Neuronal stem cell (in vitro differentiated cells): Measurements from ENCODE around the gene TRAF4.
A peak's percentile ranks its signal among the peaks of the same experiment; 100 is the strongest.
"Not testable (repeated sequence)": the region's sequence is repeated elsewhere in the genome, so short reads cannot be mapped to it uniquely, and the experiment has no call there.

Experiments
- DNase-seq: peaks from one replicate; pipeline ENCODE4 v3.0.0-alpha.2; 2013; ENCODE audit warnings: low spot score
- H2AFZ ChIP-seq: one replicate; pipeline ENCODE4 v1.6.1; 2013; ENCODE audit warnings: mild to moderate bottlenecking, low read length, inconsistent platforms
- H2AK5ac ChIP-seq: 2 replicates; pipeline ENCODE4 v1.6.1; 2013; ENCODE audit warnings: low read depth, mild to moderate bottlenecking, inconsistent platforms, low read length, moderate library complexity, mixed read lengths
- H2BK120ac ChIP-seq: 2 replicates; pipeline ENCODE4 v1.6.1; 2013; ENCODE audit warnings: low read depth, mild to moderate bottlenecking, inconsistent platforms, low read length, moderate library complexity, mixed read lengths
- H2BK12ac ChIP-seq: one replicate; pipeline ENCODE4 v1.6.1; 2013; ENCODE audit warnings: low read length, inconsistent platforms
- H2BK15ac ChIP-seq: 2 replicates; pipeline ENCODE4 v1.6.1; 2013; ENCODE audit warnings: mild to moderate bottlenecking, low read length, inconsistent platforms, mixed read lengths
- H2BK5ac ChIP-seq: one replicate; pipeline ENCODE4 v1.6.1; 2013; ENCODE audit warnings: inconsistent platforms, mild to moderate bottlenecking, low read length, moderate library complexity
- H3K14ac ChIP-seq: one replicate; pipeline ENCODE4 v1.6.1; 2013; ENCODE audit warnings: low read length, inconsistent platforms
- H3K18ac ChIP-seq: 2 replicates; pipeline ENCODE4 v1.6.1; 2013; ENCODE audit warnings: low read length, inconsistent platforms
- H3K23ac ChIP-seq: 2 replicates; pipeline ENCODE4 v1.6.1; 2013; ENCODE audit warnings: low read depth, mild to moderate bottlenecking, mixed read lengths, low read length, inconsistent platforms; ENCODE audit not compliant: poor library complexity
- H3K27ac ChIP-seq: replicated peaks from 3 replicates; pipeline ENCODE4 v1.5.1; 2013; ENCODE audit warnings: low read length, inconsistent platforms
- H3K27me3 ChIP-seq, 3 experiments: 2 replicates each; pipeline ENCODE4 v1.6.1; 2013; ENCODE audit warnings: low read length in 3 of 3, mild to moderate bottlenecking in 2 of 3, inconsistent platforms in 1 of 3, low read depth in 1 of 3, mixed read lengths in 1 of 3, moderate library complexity in 1 of 3; ENCODE audit not compliant: control insufficient read depth in 3 of 3, insufficient read depth in 3 of 3
- H3K36me3 ChIP-seq, 2 donors: replicated peaks in 1 of 2; 2 replicates each; pipeline ENCODE4 v1.6.1; 2013; ENCODE audit warnings: low read length in 2 of 2; ENCODE audit not compliant: control insufficient read depth in 2 of 2, insufficient read depth in 2 of 2
- H3K4ac ChIP-seq: 2 replicates; pipeline ENCODE4 v1.6.1; 2013; ENCODE audit warnings: inconsistent platforms, mild to moderate bottlenecking, low read length, moderate library complexity
- H3K4me1 ChIP-seq, 2 donors: 1 replicate in 1 of 2; 2 replicates in 1 of 2; pipeline ENCODE4 v1.6.1; 2013; ENCODE audit warnings: low read length in 2 of 2, low read depth in 1 of 2; ENCODE audit not compliant: control insufficient read depth in 2 of 2, insufficient read depth in 1 of 2
- H3K4me2 ChIP-seq: one replicate; pipeline ENCODE4 v1.6.1; 2013; ENCODE audit warnings: mild to moderate bottlenecking, low read length, inconsistent platforms; ENCODE audit not compliant: insufficient read depth, poor library complexity, severe bottlenecking
- H3K4me3 ChIP-seq, 2 donors: 2 replicates each; pipeline ENCODE4 v1.5.1; 2013; ENCODE audit warnings: low read length in 2 of 2, mild to moderate bottlenecking in 2 of 2, inconsistent platforms in 1 of 2, moderate library complexity in 1 of 2
- H3K79me1 ChIP-seq: one replicate; pipeline ENCODE4 v1.6.1; 2013; ENCODE audit warnings: low read depth, mild to moderate bottlenecking, inconsistent platforms, low read length, moderate library complexity
- H3K9ac ChIP-seq: one replicate; pipeline ENCODE4 v1.6.1; 2013; ENCODE audit warnings: mild to moderate bottlenecking, low read depth, low read length, inconsistent platforms; ENCODE audit not compliant: poor library complexity
- H3K9me3 ChIP-seq, 2 donors: replicated peaks in 1 of 2; 2 replicates each; pipeline versions ENCODE3 to v1.6.1; 2013; ENCODE audit warnings: low read length in 2 of 2, mild to moderate bottlenecking in 2 of 2, inconsistent platforms in 1 of 2, low read depth in 1 of 2, mixed read lengths in 1 of 2, moderate library complexity in 1 of 2; ENCODE audit not compliant: control insufficient read depth in 2 of 2, insufficient read depth in 1 of 2
- H4K8ac ChIP-seq: one replicate; pipeline ENCODE4 v1.6.1; 2013; ENCODE audit warnings: low read depth, mild to moderate bottlenecking, inconsistent platforms, low read length, moderate library complexity
- H4K91ac ChIP-seq: one replicate; pipeline ENCODE4 v1.6.1; 2013; ENCODE audit warnings: low read length, low read depth, mild to moderate bottlenecking, inconsistent platforms; ENCODE audit not compliant: poor library complexity
- WGBS, 2 donors: extraction: QIAGEN DNeasy Blood & Tissue Kit; methylation state at CpG; one replicate each; pipeline ENCODE4 v1.1.7; 2013; ENCODE audit warnings: missing lambda C conversion rate in 2 of 2, mixed read lengths in 1 of 2; ENCODE audit not compliant: insufficient read length in 2 of 2, insufficient replicate concordance in 1 of 2; ENCODE audit errors: extremely low coverage in 2 of 2; 5-methylcytosine and 5-hydroxymethylcytosine counted together

TRAF4 gene

GRCh38 chr17:28783161-28783560 is 39.4 kb downstream of the TRAF4 start:
- H3K4me1 ChIP-seq, result no peaks in the 10 kb centered on the region
- no peak overlapping the region for H3K14ac ChIP-seq
- no peak overlapping the region for H4K91ac ChIP-seq

GRCh38 chr17:28788100-28788499 is 44.3 kb downstream of the TRAF4 start:
- no peak overlapping the region for H3K4me2 ChIP-seq
- H2BK12ac ChIP-seq, result no peak overlapping the region
- no peak for DNase-seq
- H3K4me3 ChIP-seq, result no peak overlapping the region
- no peak overlapping the region for H3K18ac ChIP-seq
- H3K27me3 ChIP-seq, result no peaks in the 10 kb centered on the region
- no peak overlapping the region for H4K8ac ChIP-seq
- H2AFZ ChIP-seq, result no peak overlapping the region
- H3K79me1 ChIP-seq, result no peaks in the 10 kb centered on the region
- no peak overlapping the region for H3K23ac ChIP-seq
- WGBS, 2 donors, result no CpG with 5 or more reads among the region's 4 CpGs
- H3K14ac ChIP-seq, result no peak overlapping the region
- H2BK5ac ChIP-seq, result no peak overlapping the region
- no peaks in the 10 kb centered on the region for H3K9me3 ChIP-seq
- no peak overlapping the region for H4K91ac ChIP-seq
- H2BK15ac ChIP-seq, result no peak overlapping the region
- no peaks in the 10 kb centered on the region for H3K4me1 ChIP-seq
- H2AK5ac ChIP-seq, result no peak overlapping the region
- no peak overlapping the region for H3K27ac ChIP-seq
- no peak overlapping the region for H2BK120ac ChIP-seq
- no peak overlapping the region for H3K9ac ChIP-seq
- H3K4ac ChIP-seq, result no peak overlapping the region
- peaks cover 0 to 14% of the 10 kb centered on the region in 2 donors for H3K36me3 ChIP-seq

More at GRCh38 chr17:28783161-28783560, 39.4 kb downstream of the TRAF4 start:
- Histone ChIP-seq H3K4me3 (no peak overlapping the region), H3K27ac (no peak overlapping the region), H3K23ac (no peak overlapping the region), H3K79me1 (no peaks in the 10 kb centered on the region), H2AFZ (no peak overlapping the region), H3K36me3 (peaks cover 0 to 25% of the 10 kb centered on the region in 2 donors), H3K9ac (no peak overlapping the region), H2AK5ac (no peak overlapping the region), H2BK5ac (no peak overlapping the region), H3K27me3 (no peaks in the 10 kb centered on the region), H3K4ac (no peak overlapping the region), H4K8ac (no peak overlapping the region), H3K18ac (no peak overlapping the region), H2BK120ac (no peak overlapping the region), H3K4me2 (no peak overlapping the region), H2BK15ac (no peak overlapping the region), H3K9me3 (no peaks in the 10 kb centered on the region), H2BK12ac (no peak overlapping the region)
- DNase-seq, result no peak
- whole genome bisulfite sequencing, 2 donors, result no CpG with 5 or more reads among the region's 3 CpGs

GRCh38 chr17:28792877-28793661 is 49.3 kb downstream of the TRAF4 start:
- Histone ChIP-seq H3K4ac (no peak overlapping the region), H3K4me1 (no peaks in the 10 kb centered on the region), H3K27ac (no peak overlapping the region), H3K4me2 (no peak overlapping the region), H3K23ac (no peak overlapping the region), H3K27me3 (no peaks in the 10 kb centered on the region), H2BK5ac (no peak overlapping the region), H3K9ac (no peak overlapping the region), H2BK120ac (no peak overlapping the region), H3K18ac (no peak overlapping the region), H2BK15ac (no peak overlapping the region), H3K36me3 (peaks cover 2 to 17% of the 10 kb centered on the region in 2 donors), H2AFZ (no peak overlapping the region), H4K91ac (no peak overlapping the region), H4K8ac (no peak overlapping the region), H2AK5ac (no peak overlapping the region), H3K79me1 (no peaks in the 10 kb centered on the region), H3K9me3 (no peaks in the 10 kb centered on the region), H3K4me3 (no peak overlapping the region), H3K14ac (no peak overlapping the region), H2BK12ac (no peak overlapping the region)
- WGBS, 2 donors, result no CpG with 5 or more reads among the region's 2 CpGs
- no peak for DNase-seq

GRCh38 chr17:28794846-28795441 is 51.1 kb downstream of the TRAF4 start:
- H3K4me1 ChIP-seq, H3K23ac ChIP-seq, H2AK5ac ChIP-seq, H3K4ac ChIP-seq, H3K4me3 ChIP-seq, H3K27ac ChIP-seq, H2BK5ac ChIP-seq, H3K14ac ChIP-seq, H2AFZ ChIP-seq, H3K9ac ChIP-seq, H3K27me3 ChIP-seq, H2BK15ac ChIP-seq, H2BK12ac ChIP-seq, H3K18ac ChIP-seq, H4K91ac ChIP-seq, H3K9me3 ChIP-seq, H2BK120ac ChIP-seq, DNase-seq, H3K4me2 ChIP-seq, H3K79me1 ChIP-seq: not testable (repeated sequence)
- Histone ChIP-seq H4K8ac (peak overlapping the region; percentile 43), H3K36me3 (peaks cover 2 to 14% of the 10 kb centered on the region in 2 donors)
- no CpG with 5 or more reads among the region's 14 CpGs for WGBS, 2 donors
